Dedifferentiated amniotic fluid mesenchymal stem cell (primary cell): ENCODE data around the gene TIMM23B.
"Not testable (repeated sequence)": the region's sequence is repeated elsewhere in the genome, so short reads cannot be mapped to it uniquely, and the experiment has no call there.

Experiments
- DNase-seq: peaks from one replicate; pipeline ENCODE4 v3.0.0-alpha.2; 2016; ENCODE audit errors: extremely low spot score

TIMM23B gene

GRCh38 chr10:49977756-49978155, 35.9 kb downstream of the TIMM23B start:
- DNase-seq, result not testable (repeated sequence)

DNA sequence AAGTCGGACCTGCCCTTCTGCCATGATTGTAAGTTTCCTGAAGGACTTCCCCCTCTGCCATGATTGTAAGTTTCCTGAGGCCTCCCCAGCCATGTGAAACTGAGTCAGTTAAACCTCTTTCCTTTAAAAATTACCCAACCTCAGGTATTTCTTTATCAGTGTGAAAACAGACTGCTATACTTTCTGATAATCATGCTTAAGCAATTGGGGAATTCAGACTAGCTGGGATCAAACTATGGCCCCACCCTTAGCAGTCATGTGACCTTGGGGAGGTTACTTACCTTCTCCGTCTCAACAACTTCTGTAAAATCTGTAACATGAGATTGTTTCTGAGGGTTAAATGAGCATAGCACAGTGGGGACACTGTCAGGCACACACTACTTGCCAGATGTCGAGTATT, 45.4 kb downstream of the TIMM23B start:
- not testable (repeated sequence) for DNase-seq

GRCh38 chr10:49988376-49988775, 46.5 kb downstream of the TIMM23B start, which contains the start of gene AGAP6:
TSS of gene AGAP6 (plus strand) at chr10:49988406. CDS start at chr10:49988716, 310 bp downstream.
- DNase-seq, result not testable (repeated sequence)

DNA sequence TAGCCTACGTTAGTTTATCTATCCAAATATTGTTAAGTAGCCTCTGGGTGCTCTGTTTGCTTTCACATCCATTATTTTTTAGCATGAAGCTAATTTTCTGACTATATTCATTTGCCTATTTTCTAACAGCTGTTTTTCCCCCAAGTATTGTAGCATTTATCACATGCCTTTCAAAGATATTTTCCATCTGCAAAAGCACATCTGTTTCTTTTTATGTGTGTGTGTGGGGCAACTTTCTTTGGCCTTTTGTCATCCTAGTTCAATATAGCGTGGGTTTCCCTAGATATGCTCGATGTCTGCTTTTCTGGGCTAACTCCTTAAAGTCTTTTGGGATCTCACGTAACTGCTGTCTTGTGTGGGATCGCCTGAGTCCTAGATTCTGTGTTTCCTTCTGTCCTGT, 53.5 kb downstream of the TIMM23B start:
- DNase-seq, result not testable (repeated sequence)

GRCh38 chr10:50014024-50014423, 72.2 kb downstream of the TIMM23B start:
- not testable (repeated sequence) for DNase-seq

- DNase-seq, result not testable (repeated sequence)
These were observed 73.9 kb downstream of the TIMM23B start for GRCh38 chr10:50015596-50016220.

DNA sequence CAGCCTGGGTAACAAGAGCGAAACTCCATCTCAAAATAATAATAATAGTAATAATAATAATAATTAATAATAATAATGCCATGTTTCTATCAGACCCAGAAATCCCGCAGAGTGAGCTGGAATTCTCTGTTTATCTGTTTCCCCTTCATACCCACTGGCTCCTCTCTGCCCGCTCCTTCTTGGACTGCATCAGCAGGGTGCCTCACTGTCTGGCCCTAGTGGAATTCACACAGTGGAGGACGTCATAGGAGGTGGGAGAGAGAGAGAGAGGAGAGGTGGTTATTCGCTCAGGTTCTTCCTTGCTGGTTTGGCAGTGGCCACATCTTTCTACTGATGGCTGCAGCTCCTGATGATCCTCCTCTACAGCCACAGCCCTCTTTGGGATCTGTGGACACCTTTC, 75.1 kb downstream of the TIMM23B start:
- not testable (repeated sequence) for DNase-seq

GRCh38 chr10:50017646-50018045, 75.8 kb downstream of the TIMM23B start:
- DNase-seq, result not testable (repeated sequence)

- not testable (repeated sequence) for DNase-seq
These were observed 77.4 kb downstream of the TIMM23B start for GRCh38 chr10:50019279-50019678.

DNA sequence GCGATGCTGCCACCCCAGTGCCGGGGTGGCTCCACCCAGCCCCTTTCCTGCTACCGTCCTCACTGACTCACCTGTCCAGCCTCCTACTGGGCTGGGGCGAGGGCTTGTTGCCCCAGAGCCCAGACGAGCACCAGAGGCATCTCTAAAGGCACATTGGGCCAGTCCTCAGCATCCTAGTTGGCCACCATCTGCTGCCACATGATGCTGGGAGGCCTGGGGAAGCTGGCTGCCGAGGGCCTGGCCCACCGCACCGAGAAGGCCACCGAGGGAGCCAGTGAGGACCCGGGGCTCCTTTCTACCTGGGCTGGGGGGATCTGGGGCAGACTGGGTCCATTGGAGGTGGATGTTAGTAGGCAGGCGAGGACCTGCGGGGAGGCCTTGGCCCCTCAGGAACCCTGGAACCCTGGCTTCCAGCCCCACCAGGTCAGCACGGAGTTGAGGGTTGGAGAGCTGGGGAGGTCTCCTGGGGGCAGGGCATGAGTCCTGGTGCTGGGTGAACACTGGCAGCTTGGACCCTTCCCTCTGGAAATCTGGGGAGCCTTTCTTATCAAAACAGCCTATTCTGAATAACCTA, 78.7 kb downstream of the TIMM23B start:
- DNase-seq, result not testable (repeated sequence)

GRCh38 chr10:50021646-50022045, 79.8 kb downstream of the TIMM23B start:
- no peak for DNase-seq
